PFSK-1 (cell line): Measurements from ENCODE around the gene CNOT4.

Experiments
- FOXP2 ChIP-seq: optimal IDR thresholded peaks from 2 replicates; pipeline ENCODE3; 2011; ENCODE audit warnings: borderline replicate concordance, control low read depth, inconsistent platforms; ENCODE audit not compliant: insufficient read depth; ENCODE audit errors: extremely low read length, extremely low read depth
- POLR2AphosphoS5 ChIP-seq: IDR thresholded peaks from 2 replicates; pipeline ENCODE4 v1.6.1; 2012; ENCODE audit warnings: low read depth, mild to moderate bottlenecking, control low read depth, low read length, moderate library complexity
- REST ChIP-seq, 2 experiments: IDR thresholded peaks; 2 replicates each; pipeline versions ENCODE4 v1.6.1 to v1.8.0; 2011 to 2012; ENCODE audit warnings: low read depth in 2 of 2, low read length in 2 of 2, control low read depth in 1 of 2, inconsistent platforms in 1 of 2, mild to moderate bottlenecking in 1 of 2, moderate library complexity in 1 of 2; ENCODE audit not compliant: insufficient read depth in 1 of 2
- SIN3A ChIP-seq: IDR thresholded peaks from 2 replicates; pipeline ENCODE4 v1.6.1; 2012; ENCODE audit warnings: mild to moderate bottlenecking, low read length, moderate library complexity, borderline replicate concordance; ENCODE audit not compliant: insufficient read depth
- TAF1 ChIP-seq: IDR thresholded peaks from 2 replicates; pipeline ENCODE4 v1.6.1; 2012; ENCODE audit warnings: low read length, control low read depth, borderline replicate concordance; ENCODE audit not compliant: insufficient read depth

GRCh38 chr7:135550196-135550595 lies 40.3 kb upstream of the CNOT4 start:
- TF ChIP-seq TAF1, result no peak
- TF ChIP-seq SIN3A, result no peak
- TF ChIP-seq REST (IDR thresholded peaks at IDR 0.05; ENCODE audit: insufficient read depth in 1 of 2, low read depth in 2 of 2, low read length in 2 of 2), result no peak
- no peak for TF ChIP-seq POLR2AphosphoS5
- no peak for TF ChIP-seq FOXP2
